ENCODE measurements around the gene CLSTN2.

CLSTN2 gene

GRCh38 chr3:139917226-139917785 is 17.7 kb upstream of the CLSTN2 start:
- Histone ChIP-seq H3K9ac (ENCODE audit: low read depth in 1 of 2, low read length in 2 of 2) (no peak overlapping the region), H3K36me3 (ENCODE audit: control insufficient read depth in 1 of 2, insufficient read depth in 2 of 2, low read length in 2 of 2) (no peaks in the 10 kb centered on the region), H3K4me1 (ENCODE audit: control insufficient read depth in 1 of 2, insufficient read depth in 2 of 2, low read length in 2 of 2) (no peaks in the 10 kb centered on the region), H3K27me3 (ENCODE audit: control insufficient read depth in 1 of 2, insufficient read depth in 2 of 2, low read length in 2 of 2) (no peaks in the 10 kb centered on the region), H3K27ac (ENCODE audit: low read depth, low read length) (no peak overlapping the region), H3K9me3 (ENCODE audit: control insufficient read depth in 1 of 2, low read length in 2 of 2) (no peaks in the 10 kb centered on the region), H3K4me3 (ENCODE audit: low read depth in 1 of 2, low read length in 2 of 2) (no peak overlapping the region)

GRCh38 chr3:139928708-139929505 is 6.1 kb upstream of the CLSTN2 start:
- no peak overlapping the region for H3K27ac ChIP-seq (ENCODE audit: low read depth, low read length)
- no peak overlapping the region for H3K9ac ChIP-seq (ENCODE audit: low read depth in 1 of 2, low read length in 2 of 2)
- H3K27me3 ChIP-seq (ENCODE audit: control insufficient read depth in 1 of 2, insufficient read depth in 2 of 2, low read length in 2 of 2), result peaks cover 7 to 10% of the 10 kb centered on the region in 2 donors
- no peaks in the 10 kb centered on the region for H3K36me3 ChIP-seq (ENCODE audit: control insufficient read depth in 1 of 2, insufficient read depth in 2 of 2, low read length in 2 of 2)
- H3K4me3 ChIP-seq (ENCODE audit: low read depth in 1 of 2, low read length in 2 of 2), result no peak overlapping the region
- H3K9me3 ChIP-seq (ENCODE audit: control insufficient read depth in 1 of 2, low read length in 2 of 2), result no peaks in the 10 kb centered on the region
- no peaks in the 10 kb centered on the region for H3K4me1 ChIP-seq (ENCODE audit: control insufficient read depth in 1 of 2, insufficient read depth in 2 of 2, low read length in 2 of 2)

GRCh38 chr3:139930211-139930610 is 4.8 kb upstream of the CLSTN2 start:
- H3K4me3 ChIP-seq (ENCODE audit: low read depth in 1 of 2, low read length in 2 of 2), result no peak overlapping the region
- H3K36me3 ChIP-seq (ENCODE audit: control insufficient read depth in 1 of 2, insufficient read depth in 2 of 2, low read length in 2 of 2), result no peaks in the 10 kb centered on the region
- H3K27me3 ChIP-seq (ENCODE audit: control insufficient read depth in 1 of 2, insufficient read depth in 2 of 2, low read length in 2 of 2), result peaks cover 14 to 17% of the 10 kb centered on the region in 2 donors
- no peak overlapping the region for H3K9ac ChIP-seq (ENCODE audit: low read depth in 1 of 2, low read length in 2 of 2)
- H3K4me1 ChIP-seq (ENCODE audit: control insufficient read depth in 1 of 2, insufficient read depth in 2 of 2, low read length in 2 of 2), result peaks cover 0 to 4% of the 10 kb centered on the region in 2 donors
- H3K27ac ChIP-seq (ENCODE audit: low read depth, low read length), result no peak overlapping the region
- H3K9me3 ChIP-seq (ENCODE audit: control insufficient read depth in 1 of 2, low read length in 2 of 2), result no peaks in the 10 kb centered on the region

- H3K27ac ChIP-seq (ENCODE audit: low read depth, low read length), result no peak overlapping the region
- H3K4me3 ChIP-seq (ENCODE audit: low read depth in 1 of 2, low read length in 2 of 2), result no peak overlapping the region
- peaks cover 26 to 29% of the 10 kb centered on the region in 2 donors for H3K27me3 ChIP-seq (ENCODE audit: control insufficient read depth in 1 of 2, insufficient read depth in 2 of 2, low read length in 2 of 2)
- peaks cover 4 to 11% of the 10 kb centered on the region in 2 donors for H3K4me1 ChIP-seq (ENCODE audit: control insufficient read depth in 1 of 2, insufficient read depth in 2 of 2, low read length in 2 of 2)
- H3K36me3 ChIP-seq (ENCODE audit: control insufficient read depth in 1 of 2, insufficient read depth in 2 of 2, low read length in 2 of 2), result no peaks in the 10 kb centered on the region
- no peaks in the 10 kb centered on the region for H3K9me3 ChIP-seq (ENCODE audit: control insufficient read depth in 1 of 2, low read length in 2 of 2)
- no peak overlapping the region for H3K9ac ChIP-seq (ENCODE audit: low read depth in 1 of 2, low read length in 2 of 2)
Observed at GRCh38 chr3:139933766-139934165, 1.2 kb upstream of the CLSTN2 start.

- H3K4me3 ChIP-seq (ENCODE audit: low read depth in 1 of 2, low read length in 2 of 2), result peak overlapping the region in 1 of 2 donors; percentile 64
- H3K36me3 ChIP-seq (ENCODE audit: control insufficient read depth in 1 of 2, insufficient read depth in 2 of 2, low read length in 2 of 2), result no peaks in the 10 kb centered on the region
- H3K9me3 ChIP-seq (ENCODE audit: control insufficient read depth in 1 of 2, low read length in 2 of 2), result no peaks in the 10 kb centered on the region
- no peak overlapping the region for H3K27ac ChIP-seq (ENCODE audit: low read depth, low read length)
- H3K9ac ChIP-seq (ENCODE audit: low read depth in 1 of 2, low read length in 2 of 2), result no peak overlapping the region
- H3K4me1 ChIP-seq (ENCODE audit: control insufficient read depth in 1 of 2, insufficient read depth in 2 of 2, low read length in 2 of 2), result peaks cover 4 to 11% of the 10 kb centered on the region in 2 donors
- H3K27me3 ChIP-seq (ENCODE audit: control insufficient read depth in 1 of 2, insufficient read depth in 2 of 2, low read length in 2 of 2), result peaks cover 26 to 29% of the 10 kb centered on the region in 2 donors
Observed at GRCh38 chr3:139934613-139935015, 371 bp upstream of the CLSTN2 start.

GRCh38 chr3:139935866-139936817 is 1.2 kb downstream of the CLSTN2 start:
- peak overlapping the region; percentile 33 to 64 for H3K4me3 ChIP-seq (ENCODE audit: low read depth in 1 of 2, low read length in 2 of 2)
- no peak overlapping the region for H3K9ac ChIP-seq (ENCODE audit: low read depth in 1 of 2, low read length in 2 of 2)
- peaks cover 26 to 29% of the 10 kb centered on the region in 2 donors for H3K27me3 ChIP-seq (ENCODE audit: control insufficient read depth in 1 of 2, insufficient read depth in 2 of 2, low read length in 2 of 2)
- no peak overlapping the region for H3K27ac ChIP-seq (ENCODE audit: low read depth, low read length)
- no peaks in the 10 kb centered on the region for H3K36me3 ChIP-seq (ENCODE audit: control insufficient read depth in 1 of 2, insufficient read depth in 2 of 2, low read length in 2 of 2)
- H3K4me1 ChIP-seq (ENCODE audit: control insufficient read depth in 1 of 2, insufficient read depth in 2 of 2, low read length in 2 of 2), result peaks cover 4 to 11% of the 10 kb centered on the region in 2 donors
- no peaks in the 10 kb centered on the region for H3K9me3 ChIP-seq (ENCODE audit: control insufficient read depth in 1 of 2, low read length in 2 of 2)

GRCh38 chr3:139937674-139938279 is 2.8 kb downstream of the CLSTN2 start:
- Histone ChIP-seq H3K36me3 (ENCODE audit: control insufficient read depth in 1 of 2, insufficient read depth in 2 of 2, low read length in 2 of 2) (no peaks in the 10 kb centered on the region), H3K27me3 (ENCODE audit: control insufficient read depth in 1 of 2, insufficient read depth in 2 of 2, low read length in 2 of 2) (peaks cover 24 to 26% of the 10 kb centered on the region in 2 donors), H3K4me3 (ENCODE audit: low read depth in 1 of 2, low read length in 2 of 2) (no peak overlapping the region), H3K9me3 (ENCODE audit: control insufficient read depth in 1 of 2, low read length in 2 of 2) (no peaks in the 10 kb centered on the region), H3K27ac (ENCODE audit: low read depth, low read length) (no peak overlapping the region), H3K9ac (ENCODE audit: low read depth in 1 of 2, low read length in 2 of 2) (no peak overlapping the region), H3K4me1 (ENCODE audit: control insufficient read depth in 1 of 2, insufficient read depth in 2 of 2, low read length in 2 of 2) (peaks cover 4 to 11% of the 10 kb centered on the region in 2 donors)

- H3K27ac ChIP-seq (ENCODE audit: low read depth, low read length), result no peak overlapping the region
Observed at GRCh38 chr3:139939681-139940190, 4.8 kb downstream of the CLSTN2 start.

GRCh38 chr3:139940622-139941021 is 5.6 kb downstream of the CLSTN2 start:
- Histone ChIP-seq H3K9ac (ENCODE audit: low read depth in 1 of 2, low read length in 2 of 2) (no peak overlapping the region), H3K4me3 (ENCODE audit: low read depth in 1 of 2, low read length in 2 of 2) (no peak overlapping the region), H3K9me3 (ENCODE audit: control insufficient read depth in 1 of 2, low read length in 2 of 2) (no peaks in the 10 kb centered on the region), H3K36me3 (ENCODE audit: control insufficient read depth in 1 of 2, insufficient read depth in 2 of 2, low read length in 2 of 2) (no peaks in the 10 kb centered on the region), H3K27ac (ENCODE audit: low read depth, low read length) (no peak overlapping the region), H3K4me1 (ENCODE audit: control insufficient read depth in 1 of 2, insufficient read depth in 2 of 2, low read length in 2 of 2) (peaks cover 4% of the 10 kb centered on the region in 2 donors), H3K27me3 (ENCODE audit: control insufficient read depth in 1 of 2, insufficient read depth in 2 of 2, low read length in 2 of 2) (peaks cover 7 to 18% of the 10 kb centered on the region in 2 donors)

More at GRCh38 chr3:139939681-139940190, 4.8 kb downstream of the CLSTN2 start:
- no peaks in the 10 kb centered on the region for H3K9me3 ChIP-seq (ENCODE audit: control insufficient read depth in 1 of 2, low read length in 2 of 2)
- H3K36me3 ChIP-seq (ENCODE audit: control insufficient read depth in 1 of 2, insufficient read depth in 2 of 2, low read length in 2 of 2), result no peaks in the 10 kb centered on the region
- H3K4me1 ChIP-seq (ENCODE audit: control insufficient read depth in 1 of 2, insufficient read depth in 2 of 2, low read length in 2 of 2), result peaks cover 4 to 7% of the 10 kb centered on the region in 2 donors
- H3K27me3 ChIP-seq (ENCODE audit: control insufficient read depth in 1 of 2, insufficient read depth in 2 of 2, low read length in 2 of 2), result peaks cover 13 to 18% of the 10 kb centered on the region in 2 donors
- H3K4me3 ChIP-seq (ENCODE audit: low read depth in 1 of 2, low read length in 2 of 2), result no peak overlapping the region
- H3K9ac ChIP-seq (ENCODE audit: low read depth in 1 of 2, low read length in 2 of 2), result no peak overlapping the region

Measured in duodenal mucosa (tissue), 2 donors.